Calu3 (cell line): ENCODE results near the gene SPDYC. TPM values are rescaled to one million over a fixed set of nuclear protein-coding genes. Genes with fewer than 3 reads are reported as not detected.

ENCODE experiments used
- BruUV-seq: library from RNA; stranded (reverse); fragments of 400-500 nt; replicated peaks from 2 replicates; lab custom pipeline; 2021; lab: Mats Ljungman, UMichigan
- CTCF ChIA-PET: fragments of 300-600 bp; sonication (Branson Sonifier 250); formaldehyde crosslinking; loops from one replicate; lab custom pipeline; 2022; ENCODE audit warnings: antibody characterized with exemption; lab: Charles Lee
- DNase-seq: peaks from one replicate; pipeline ENCODE4 v3.0.0; 2022
- H3K27ac Mint-ChIP-seq: one replicate; pipeline ENCODE4 v1.8.0; 2022; ENCODE audit warnings: mixed read lengths; ENCODE audit not compliant: unreplicated experiment
- H3K27me3 Mint-ChIP-seq: one replicate; pipeline ENCODE4 v1.8.0; 2022; ENCODE audit warnings: mixed read lengths; ENCODE audit not compliant: unreplicated experiment
- H3K36me3 Mint-ChIP-seq: one replicate; pipeline ENCODE4 v1.8.0; 2022; ENCODE audit warnings: mild to moderate bottlenecking, moderate library complexity, mixed read lengths; ENCODE audit not compliant: insufficient read depth, unreplicated experiment
- H3K4me1 Mint-ChIP-seq: one replicate; pipeline ENCODE4 v1.8.0; 2022; ENCODE audit warnings: mild to moderate bottlenecking, low read depth, mixed read lengths; ENCODE audit not compliant: unreplicated experiment
- H3K4me3 Mint-ChIP-seq: one replicate; pipeline ENCODE4 v1.8.0; 2022; ENCODE audit warnings: mild to moderate bottlenecking, low read depth, moderate library complexity, mixed read lengths; ENCODE audit not compliant: unreplicated experiment
- H3K9me3 Mint-ChIP-seq: one replicate; pipeline ENCODE4 v1.8.0; 2022; ENCODE audit warnings: low read depth, mixed read lengths; ENCODE audit not compliant: unreplicated experiment
- CTCF ChIP-seq: fragments of 200-600 bp; IDR thresholded peaks from one replicate; pipeline ENCODE4 v1.8.0; 2022; ENCODE audit warnings: antibody characterized with exemption; ENCODE audit not compliant: unreplicated experiment
- intact Hi-C: fragments of 100-400 bp; cut with micrococcal nuclease; formaldehyde crosslinking; loops from one replicate; pipeline ENCODE4 v1.10.0; 2022; ENCODE audit not compliant: unreplicated experiment
- total RNA-seq: library from RNA; stranded (reverse); gene quantifications from 2 replicates; pipeline ENCODE4 v1.2.3, GENCODE V29; 2022

The SPDYC gene
- total RNA-seq, 1 experiment from 2014 or later, result not detected

GRCh38 chr11:65128182-65129145 is 41.6 kb upstream of the SPDYC start:
- DNase-seq, result no peak
- no peaks in the 10 kb centered on the region for H3K9me3 Mint-ChIP-seq
- no peak for TF ChIP-seq CTCF
- CTCF ChIA-PET, result no interaction called here
- no peak overlapping the region for H3K4me3 Mint-ChIP-seq
- no TSS peak for BruUV-seq
- intact Hi-C loops, result no loop called here
- H3K27me3 Mint-ChIP-seq, result no peaks in the 10 kb centered on the region
- H3K27ac Mint-ChIP-seq, result no peak overlapping the region
- peaks cover 18% of the 10 kb centered on the region for H3K4me1 Mint-ChIP-seq
- peaks cover 87% of the 10 kb centered on the region for H3K36me3 Mint-ChIP-seq

GRCh38 chr11:65129649-65130441 is 40.2 kb upstream of the SPDYC start:
- intact Hi-C loops, result no loop called here
- DNase-seq, result no peak
- H3K9me3 Mint-ChIP-seq, result no peaks in the 10 kb centered on the region
- peaks cover 92% of the 10 kb centered on the region for H3K36me3 Mint-ChIP-seq
- no peaks in the 10 kb centered on the region for H3K27me3 Mint-ChIP-seq
- no peak for TF ChIP-seq CTCF
- H3K4me1 Mint-ChIP-seq, result peaks cover 13% of the 10 kb centered on the region
- no peak overlapping the region for H3K4me3 Mint-ChIP-seq
- H3K27ac Mint-ChIP-seq, result no peak overlapping the region
- CTCF ChIA-PET, result interaction anchor here (0.7 kb wide), 1 partner anchor 924 kb away, joined by 3 read pairs; the partner anchor contains the start of gene FERMT3
- BruUV-seq, result no TSS peak

- DNase-seq, result no peak
- H3K27me3 Mint-ChIP-seq, result no peaks in the 10 kb centered on the region
- peaks cover 17% of the 10 kb centered on the region for H3K4me1 Mint-ChIP-seq
- TF ChIP-seq CTCF, result no peak
- H3K4me3 Mint-ChIP-seq, result no peak overlapping the region
- intact Hi-C loops, result no loop called here
- CTCF ChIA-PET, result no interaction called here
- H3K9me3 Mint-ChIP-seq, result no peaks in the 10 kb centered on the region
- no TSS peak for BruUV-seq
- H3K27ac Mint-ChIP-seq, result peak overlapping the region; percentile 24
- peaks cover 92% of the 10 kb centered on the region for H3K36me3 Mint-ChIP-seq
Observed at GRCh38 chr11:65130631-65131416, 39.2 kb upstream of the SPDYC start.

- intact Hi-C loops, result no loop called here
- Mint-ChIP-seq H3K4me3 (no peak overlapping the region), H3K9me3 (no peaks in the 10 kb centered on the region), H3K36me3 (peaks cover 90% of the 10 kb centered on the region), H3K4me1 (peaks cover 23% of the 10 kb centered on the region), H3K27ac (peak overlapping the region; percentile 24), H3K27me3 (no peaks in the 10 kb centered on the region)
- TF ChIP-seq CTCF, result no peak
- CTCF ChIA-PET, result no interaction called here
- no TSS peak for BruUV-seq
- no peak for DNase-seq
Observed at GRCh38 chr11:65131417-65131776, 38.6 kb upstream of the SPDYC start.
